ENCODE measurements around the gene THADA.

DNA sequence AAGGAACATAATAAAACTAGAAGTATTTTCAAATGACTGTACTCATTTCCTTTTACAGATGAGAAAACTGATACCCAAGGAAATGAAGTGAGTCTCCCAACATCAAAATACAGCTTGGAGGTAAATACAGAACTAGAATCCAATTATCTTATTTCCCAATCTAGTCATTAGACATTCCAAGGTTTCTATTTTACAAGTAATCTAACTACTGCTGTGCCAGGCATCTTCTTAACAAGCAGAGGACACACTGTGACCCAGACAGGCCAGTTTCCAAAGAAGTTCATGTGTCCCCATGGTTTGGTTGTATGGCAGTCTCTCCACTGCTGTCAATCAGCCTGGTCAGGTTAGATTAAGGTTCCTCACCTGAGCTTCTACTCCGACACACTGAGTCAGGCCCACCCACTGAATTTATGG, 143.5 kb downstream of the THADA start:
- no peak for TF ChIP-seq EZH2 (IDR thresholded peaks at IDR 0.05; ENCODE audit: borderline replicate concordance, low read length)
- TF ChIP-seq, protein P1, sequence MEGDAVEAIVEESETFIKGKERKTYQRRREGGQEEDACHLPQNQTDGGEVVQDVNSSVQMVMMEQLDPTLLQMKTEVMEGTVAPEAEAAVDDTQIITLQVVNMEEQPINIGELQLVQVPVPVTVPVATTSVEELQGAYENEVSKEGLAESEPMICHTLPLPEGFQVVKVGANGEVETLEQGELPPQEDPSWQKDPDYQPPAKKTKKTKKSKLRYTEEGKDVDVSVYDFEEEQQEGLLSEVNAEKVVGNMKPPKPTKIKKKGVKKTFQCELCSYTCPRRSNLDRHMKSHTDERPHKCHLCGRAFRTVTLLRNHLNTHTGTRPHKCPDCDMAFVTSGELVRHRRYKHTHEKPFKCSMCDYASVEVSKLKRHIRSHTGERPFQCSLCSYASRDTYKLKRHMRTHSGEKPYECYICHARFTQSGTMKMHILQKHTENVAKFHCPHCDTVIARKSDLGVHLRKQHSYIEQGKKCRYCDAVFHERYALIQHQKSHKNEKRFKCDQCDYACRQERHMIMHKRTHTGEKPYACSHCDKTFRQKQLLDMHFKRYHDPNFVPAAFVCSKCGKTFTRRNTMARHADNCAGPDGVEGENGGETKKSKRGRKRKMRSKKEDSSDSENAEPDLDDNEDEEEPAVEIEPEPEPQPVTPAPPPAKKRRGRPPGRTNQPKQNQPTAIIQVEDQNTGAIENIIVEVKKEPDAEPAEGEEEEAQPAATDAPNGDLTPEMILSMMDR (IDR thresholded peaks at IDR 0.05; ENCODE audit: low read length): no peak
